Transverse colon (tissue), 4 donors: ENCODE measurements around the gene KRT83.

ENCODE experiments used
- POLR2AphosphoS5 ChIP-seq, 3 donors: sonication (generic); formaldehyde crosslinking; IDR thresholded peaks; one replicate each; pipeline ENCODE4 v1.6.1; 2016; ENCODE audit warnings: antibody characterized with exemption in 3 of 3
- TF ChIP-seq, protein P1 (sequence below), 5 experiments: fragments of 200-600 bp in 3 of 5; fragments of 450-650 bp in 2 of 5; sonication (generic) in 3 of 5; IDR thresholded peaks; 1 replicate in 2 of 5; 2 replicates in 3 of 5; pipeline ENCODE4 v1.5.1; 2016 to 2017; ENCODE audit warnings: antibody characterized with exemption in 5 of 5, inconsistent platforms in 3 of 5, mild to moderate bottlenecking in 2 of 5, moderate library complexity in 1 of 5

DNA sequence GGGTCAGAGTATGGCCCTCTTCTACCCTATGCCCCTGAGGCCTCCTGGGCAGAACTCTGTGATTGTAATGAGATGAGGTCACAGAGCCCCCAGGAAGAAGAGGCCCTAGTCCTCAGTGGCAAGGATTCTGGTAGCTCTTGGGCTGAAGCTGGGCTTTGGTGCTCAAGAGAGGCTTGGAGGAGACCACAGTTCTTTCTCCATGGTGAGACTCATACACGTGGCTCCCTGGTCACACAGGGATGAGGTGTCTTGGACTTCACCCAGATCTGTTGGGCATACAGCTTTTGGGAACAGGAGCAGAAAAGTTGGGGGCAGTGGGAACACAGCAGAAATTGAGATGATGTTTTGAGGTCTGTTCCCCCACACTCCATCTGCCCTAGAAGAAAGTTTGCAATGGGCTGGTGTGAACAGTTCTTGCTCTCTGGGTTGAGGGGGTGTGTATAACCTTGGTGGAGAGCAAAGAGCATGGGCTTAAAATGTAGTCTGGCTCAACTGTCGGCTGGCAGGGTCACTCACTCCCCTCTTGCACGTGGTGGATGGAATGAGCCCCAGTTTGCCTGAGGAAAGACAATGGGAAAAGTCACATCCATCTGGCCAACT is 46.6 kb downstream of the KRT83 start, which contains the start of gene KRT86:
- TF ChIP-seq, protein P1, sequence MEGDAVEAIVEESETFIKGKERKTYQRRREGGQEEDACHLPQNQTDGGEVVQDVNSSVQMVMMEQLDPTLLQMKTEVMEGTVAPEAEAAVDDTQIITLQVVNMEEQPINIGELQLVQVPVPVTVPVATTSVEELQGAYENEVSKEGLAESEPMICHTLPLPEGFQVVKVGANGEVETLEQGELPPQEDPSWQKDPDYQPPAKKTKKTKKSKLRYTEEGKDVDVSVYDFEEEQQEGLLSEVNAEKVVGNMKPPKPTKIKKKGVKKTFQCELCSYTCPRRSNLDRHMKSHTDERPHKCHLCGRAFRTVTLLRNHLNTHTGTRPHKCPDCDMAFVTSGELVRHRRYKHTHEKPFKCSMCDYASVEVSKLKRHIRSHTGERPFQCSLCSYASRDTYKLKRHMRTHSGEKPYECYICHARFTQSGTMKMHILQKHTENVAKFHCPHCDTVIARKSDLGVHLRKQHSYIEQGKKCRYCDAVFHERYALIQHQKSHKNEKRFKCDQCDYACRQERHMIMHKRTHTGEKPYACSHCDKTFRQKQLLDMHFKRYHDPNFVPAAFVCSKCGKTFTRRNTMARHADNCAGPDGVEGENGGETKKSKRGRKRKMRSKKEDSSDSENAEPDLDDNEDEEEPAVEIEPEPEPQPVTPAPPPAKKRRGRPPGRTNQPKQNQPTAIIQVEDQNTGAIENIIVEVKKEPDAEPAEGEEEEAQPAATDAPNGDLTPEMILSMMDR (IDR thresholded peaks at IDR 0.05): no peak
- TF ChIP-seq POLR2AphosphoS5 (IDR thresholded peaks at IDR 0.05): no peak
